Fibroblast of villous mesenchyme (primary cell): ENCODE results near the gene MBD5. TPM values are rescaled to one million over a fixed set of nuclear protein-coding genes. Genes with fewer than 3 reads are reported as not detected.
"Not testable (repeated sequence)": the region's sequence is repeated elsewhere in the genome, so short reads cannot be mapped to it uniquely, and the experiment has no call there.

Experiments
- DNase-seq: peaks from one replicate; pipeline ENCODE4 v3.0.0-alpha.2; 2010; ENCODE audit warnings: low read depth
- H3K4me3 ChIP-seq: 2 replicates; pipeline ENCODE4 v1.5.1; 2011; ENCODE audit warnings: low read depth, mild to moderate bottlenecking, low read length
- total RNA-seq: library from RNA; depleted of rRNA; stranded (reverse); fragments of >200 nt; gene quantifications from 2 replicates; pipeline ENCODE4 v1.2.3, GENCODE V29; 2012
- TF ChIP-seq, protein P1 (sequence below): IDR thresholded peaks from 2 replicates; pipeline ENCODE4 v1.5.1; 2012; ENCODE audit warnings: low read depth, mild to moderate bottlenecking, low read length; ENCODE audit not compliant: insufficient read depth

Gene MBD5
- total RNA-seq, 1 donor, result 35.0 TPM

DNA sequence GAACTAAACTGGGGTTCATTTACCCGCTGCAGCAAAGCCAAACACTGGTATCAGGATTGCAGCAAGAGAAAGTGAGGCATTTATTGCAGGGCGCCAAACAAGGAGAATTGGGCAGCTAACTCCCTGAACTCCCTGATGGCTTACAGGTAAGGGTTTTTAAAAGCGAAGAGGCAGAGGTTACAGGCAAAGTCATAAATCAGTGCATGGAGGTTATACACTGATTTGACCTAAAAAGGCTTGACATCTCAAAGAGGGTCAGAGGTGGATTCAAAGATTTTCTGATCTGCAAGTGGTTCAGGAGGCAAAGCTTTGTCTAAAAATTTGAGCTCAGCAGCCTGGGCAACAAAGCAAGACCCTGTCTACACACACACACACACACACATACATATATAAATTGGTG, 520.9 kb downstream of the MBD5 start:
- TF ChIP-seq, protein P1, sequence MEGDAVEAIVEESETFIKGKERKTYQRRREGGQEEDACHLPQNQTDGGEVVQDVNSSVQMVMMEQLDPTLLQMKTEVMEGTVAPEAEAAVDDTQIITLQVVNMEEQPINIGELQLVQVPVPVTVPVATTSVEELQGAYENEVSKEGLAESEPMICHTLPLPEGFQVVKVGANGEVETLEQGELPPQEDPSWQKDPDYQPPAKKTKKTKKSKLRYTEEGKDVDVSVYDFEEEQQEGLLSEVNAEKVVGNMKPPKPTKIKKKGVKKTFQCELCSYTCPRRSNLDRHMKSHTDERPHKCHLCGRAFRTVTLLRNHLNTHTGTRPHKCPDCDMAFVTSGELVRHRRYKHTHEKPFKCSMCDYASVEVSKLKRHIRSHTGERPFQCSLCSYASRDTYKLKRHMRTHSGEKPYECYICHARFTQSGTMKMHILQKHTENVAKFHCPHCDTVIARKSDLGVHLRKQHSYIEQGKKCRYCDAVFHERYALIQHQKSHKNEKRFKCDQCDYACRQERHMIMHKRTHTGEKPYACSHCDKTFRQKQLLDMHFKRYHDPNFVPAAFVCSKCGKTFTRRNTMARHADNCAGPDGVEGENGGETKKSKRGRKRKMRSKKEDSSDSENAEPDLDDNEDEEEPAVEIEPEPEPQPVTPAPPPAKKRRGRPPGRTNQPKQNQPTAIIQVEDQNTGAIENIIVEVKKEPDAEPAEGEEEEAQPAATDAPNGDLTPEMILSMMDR, result no peak
- no peak for DNase-seq
- H3K4me3 ChIP-seq, result no peak overlapping the region

DNA sequence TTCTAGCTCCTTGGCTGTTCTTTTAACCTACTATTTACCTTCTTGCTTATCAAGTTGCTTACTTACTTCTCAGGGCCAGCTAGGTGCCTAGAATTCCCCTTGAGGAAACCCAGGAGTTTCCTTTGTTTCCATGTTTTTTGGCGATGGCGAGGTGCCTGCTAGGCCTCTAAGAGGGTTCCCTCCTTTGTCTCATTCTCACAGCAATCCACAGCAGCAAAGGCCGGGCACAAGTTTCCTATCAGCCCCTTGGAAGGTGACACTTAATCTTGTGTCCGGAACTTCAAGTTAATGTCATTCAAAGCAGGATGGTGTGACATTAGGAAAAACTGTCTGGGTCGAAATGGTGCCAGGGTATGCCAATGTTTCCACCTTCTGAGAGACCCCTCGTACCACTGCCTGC, 521.7 kb downstream of the MBD5 start:
- TF ChIP-seq, protein P1, result no peak
- no peak overlapping the region for H3K4me3 ChIP-seq
- no peak for DNase-seq

GRCh38 chr2:148543088-148543540, 522.2 kb downstream of the MBD5 start:
- not testable (repeated sequence) for DNase-seq

GRCh38 chr2:148545390-148546256, 524.7 kb downstream of the MBD5 start:
- no peak for DNase-seq
- TF ChIP-seq, protein P1, result no peak
- H3K4me3 ChIP-seq, result no peak overlapping the region

More at GRCh38 chr2:148543088-148543540, 522.2 kb downstream of the MBD5 start:
- H3K4me3 ChIP-seq, result not testable (repeated sequence)

DNA sequence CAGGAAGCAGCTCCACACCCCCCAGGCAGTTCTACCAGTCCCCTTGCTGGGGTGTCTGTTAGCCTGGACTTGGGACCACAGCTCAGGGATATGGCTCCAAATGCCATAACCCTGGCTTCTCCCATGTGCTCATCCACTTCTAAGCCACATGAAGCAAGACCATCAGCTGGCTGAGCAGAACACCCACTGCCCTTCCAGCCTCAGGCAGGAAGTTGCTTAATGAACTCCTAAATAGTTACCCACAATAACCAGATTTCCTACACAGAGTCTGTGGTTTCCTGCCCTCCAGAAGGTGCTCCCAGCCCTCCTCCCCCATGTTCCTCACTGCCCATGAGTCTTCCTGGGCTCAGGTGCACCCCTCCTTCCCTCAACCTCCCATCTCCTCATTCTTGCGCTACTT, 525.4 kb downstream of the MBD5 start:
- no peak overlapping the region for H3K4me3 ChIP-seq
- DNase-seq, result peak; percentile 19
- TF ChIP-seq, protein P1, result no peak

- DNase-seq, result no peak
These were observed 528.0 kb downstream of the MBD5 start for GRCh38 chr2:148548716-148549400.

More at GRCh38 chr2:148548716-148549400, 528.0 kb downstream of the MBD5 start:
- TF ChIP-seq, protein P1, result no peak
- no peak overlapping the region for H3K4me3 ChIP-seq
